Dermis blood vessel endothelial cell (primary cell): ENCODE data around the gene USP17L30. TPM values are rescaled to one million over a fixed set of nuclear protein-coding genes. Genes with fewer than 3 reads are reported as not detected.
"Not testable (repeated sequence)": the region's sequence is repeated elsewhere in the genome, so short reads cannot be mapped to it uniquely, and the experiment has no call there.

Experiments used
- DNase-seq: peaks from one replicate; pipeline ENCODE4 v3.0.0; 2010
- total RNA-seq: library from RNA; depleted of rRNA; stranded (reverse); fragments of >200 nt; gene quantifications from 2 replicates; pipeline ENCODE4 v1.2.3, GENCODE V29; 2014

The USP17L30 gene, protein sequence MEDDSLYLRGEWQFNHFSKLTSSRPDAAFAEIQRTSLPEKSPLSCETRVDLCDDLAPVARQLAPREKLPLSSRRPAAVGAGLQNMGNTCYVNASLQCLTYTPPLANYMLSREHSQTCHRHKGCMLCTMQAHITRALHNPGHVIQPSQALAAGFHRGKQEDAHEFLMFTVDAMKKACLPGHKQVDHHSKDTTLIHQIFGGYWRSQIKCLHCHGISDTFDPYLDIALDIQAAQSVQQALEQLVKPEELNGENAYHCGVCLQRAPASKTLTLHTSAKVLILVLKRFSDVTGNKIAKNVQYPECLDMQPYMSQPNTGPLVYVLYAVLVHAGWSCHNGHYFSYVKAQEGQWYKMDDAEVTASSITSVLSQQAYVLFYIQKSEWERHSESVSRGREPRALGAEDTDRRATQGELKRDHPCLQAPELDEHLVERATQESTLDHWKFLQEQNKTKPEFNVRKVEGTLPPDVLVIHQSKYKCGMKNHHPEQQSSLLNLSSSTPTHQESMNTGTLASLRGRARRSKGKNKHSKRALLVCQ
- not detected in 2 replicates for total RNA-seq

- not testable (repeated sequence) for DNase-seq
Measured at GRCh38 chr4:9362829-9363228, at the start of gene USP17L30. TSS of gene USP17L30 (plus strand) at chr4:9363129. CDS start at chr4:9363129, 0 bp downstream.

GRCh38 chr4:9324191-9324590 is 38.7 kb upstream of the USP17L30 start:
- DNase-seq, result not testable (repeated sequence)

GRCh38 chr4:9324865-9325264 is 38.1 kb upstream of the USP17L30 start, which contains the start of gene USP17L24:
TSS of gene USP17L24 (plus strand) at chr4:9325165. CDS start at chr4:9325165, 0 bp downstream.
- DNase-seq, result not testable (repeated sequence)

DNA sequence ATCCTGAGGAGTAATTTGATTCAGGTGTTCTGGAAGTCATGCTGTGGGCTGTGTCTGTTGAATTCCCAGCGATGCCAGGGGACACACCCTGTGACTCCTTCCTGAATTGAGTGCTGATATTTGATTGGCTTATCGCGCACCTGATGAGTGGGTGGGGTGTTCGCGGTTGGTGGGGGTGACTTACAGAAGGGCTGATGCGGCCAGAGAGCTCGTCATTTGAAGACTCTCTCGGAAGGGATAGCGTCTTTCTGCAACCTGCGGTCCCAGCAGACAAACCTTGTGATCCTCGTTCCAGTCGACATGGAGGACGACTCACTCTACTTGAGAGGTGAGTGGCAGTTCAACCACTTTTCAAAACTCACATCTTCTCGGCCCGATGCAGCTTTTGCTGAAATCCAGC is 33.3 kb upstream of the USP17L30 start, which contains the start of gene USP17L25:
TSS of gene USP17L25 (plus strand) at position 301 of the 400 bp plus-strand sequence. CDS start at position 301, 0 bp downstream.
- not testable (repeated sequence) for DNase-seq

DNA sequence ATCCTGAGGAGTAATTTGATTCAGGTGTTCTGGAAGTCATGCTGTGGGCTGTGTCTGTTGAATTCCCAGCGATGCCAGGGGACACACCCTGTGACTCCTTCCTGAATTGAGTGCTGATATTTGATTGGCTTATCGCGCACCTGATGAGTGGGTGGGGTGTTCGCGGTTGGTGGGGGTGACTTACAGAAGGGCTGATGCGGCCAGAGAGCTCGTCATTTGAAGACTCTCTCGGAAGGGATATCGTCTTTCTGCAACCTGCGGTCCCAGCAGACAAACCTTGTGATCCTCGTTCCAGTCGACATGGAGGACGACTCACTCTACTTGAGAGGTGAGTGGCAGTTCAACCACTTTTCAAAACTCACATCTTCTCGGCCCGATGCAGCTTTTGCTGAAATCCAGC is 28.6 kb upstream of the USP17L30 start, which contains the start of gene USP17L26:
TSS of gene USP17L26 (plus strand) at position 301 of the 400 bp plus-strand sequence. CDS start at position 301, 0 bp downstream.
- not testable (repeated sequence) for DNase-seq

GRCh38 chr4:9339103-9339502 is 23.8 kb upstream of the USP17L30 start, which contains the start of gene USP17L5:
TSS of gene USP17L5 (plus strand) at chr4:9339403. CDS start at chr4:9339403, 0 bp downstream.
- DNase-seq, result not testable (repeated sequence)

- not testable (repeated sequence) for DNase-seq
Measured at GRCh38 chr4:9343848-9344247, 19.1 kb upstream of the USP17L30 start, which contains the start of gene USP17L27. TSS of gene USP17L27 (plus strand) at chr4:9344148. CDS start at chr4:9344148, 0 bp downstream.

DNA sequence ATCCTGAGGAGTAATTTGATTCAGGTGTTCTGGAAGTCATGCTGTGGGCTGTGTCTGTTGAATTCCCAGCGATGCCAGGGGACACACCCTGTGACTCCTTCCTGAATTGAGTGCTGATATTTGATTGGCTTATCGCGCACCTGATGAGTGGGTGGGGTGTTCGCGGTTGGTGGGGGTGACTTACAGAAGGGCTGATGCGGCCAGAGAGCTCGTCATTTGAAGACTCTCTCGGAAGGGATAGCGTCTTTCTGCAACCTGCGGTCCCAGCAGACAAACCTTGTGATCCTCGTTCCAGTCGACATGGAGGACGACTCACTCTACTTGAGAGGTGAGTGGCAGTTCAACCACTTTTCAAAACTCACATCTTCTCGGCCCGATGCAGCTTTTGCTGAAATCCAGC is 14.3 kb upstream of the USP17L30 start, which contains the start of gene USP17L28:
TSS of gene USP17L28 (plus strand) at position 301 of the 400 bp plus-strand sequence. CDS start at position 301, 0 bp downstream.
- DNase-seq, result not testable (repeated sequence)

DNA sequence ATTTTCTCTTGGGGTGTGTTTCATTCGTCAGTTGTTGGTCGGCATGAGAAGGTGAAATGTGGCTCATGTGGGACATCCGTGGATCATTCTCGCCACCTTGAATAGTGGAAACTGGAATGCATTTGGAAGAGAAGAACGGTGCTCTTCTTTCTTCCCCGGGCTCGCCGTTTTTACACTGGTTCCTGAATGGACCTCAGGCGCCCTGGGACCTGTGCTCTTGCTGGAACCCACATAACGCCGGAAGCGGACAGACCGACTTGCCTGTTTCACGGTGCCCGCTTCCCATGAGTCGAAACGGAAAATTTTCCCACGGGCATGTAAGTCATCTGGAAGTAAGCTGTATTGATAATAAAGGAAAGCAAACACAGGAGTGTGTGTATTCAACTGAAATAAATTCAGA is 12.1 kb upstream of the USP17L30 start:
- not testable (repeated sequence) for DNase-seq

- not testable (repeated sequence) for DNase-seq
Measured at GRCh38 chr4:9353338-9353737, 9.6 kb upstream of the USP17L30 start, which contains the start of gene USP17L29. TSS of gene USP17L29 (plus strand) at chr4:9353638. CDS start at chr4:9353638, 0 bp downstream.

- DNase-seq, result not testable (repeated sequence)
Measured at GRCh38 chr4:9379881-9380280, 17.0 kb downstream of the USP17L30 start.

- peak; percentile 2 for DNase-seq
Measured at GRCh38 chr4:9381012-9381534, 18.1 kb downstream of the USP17L30 start.

DNA sequence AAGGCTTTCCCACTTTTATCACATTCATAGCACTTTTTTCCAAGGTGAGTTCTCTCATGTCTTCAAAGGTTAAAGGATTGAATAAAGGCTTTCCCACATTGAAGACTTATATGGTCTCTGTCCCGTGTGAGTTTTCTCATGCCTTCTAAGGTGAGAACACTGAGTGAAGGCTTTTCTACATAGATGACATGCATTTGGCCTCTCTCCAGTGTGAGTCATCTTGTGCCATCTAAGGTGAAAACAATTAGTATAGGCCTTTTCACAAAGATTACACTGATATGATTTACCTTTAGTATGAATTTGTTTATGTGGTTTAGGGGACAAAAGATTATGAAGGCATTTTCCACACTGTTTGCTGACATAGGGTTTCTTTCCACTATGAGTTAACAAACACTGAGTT is 21.2 kb downstream of the USP17L30 start:
- DNase-seq, result no peak

GRCh38 chr4:9389001-9389400 is 26.1 kb downstream of the USP17L30 start:
- DNase-seq, result not testable (repeated sequence)

- DNase-seq, result not testable (repeated sequence)
Measured at GRCh38 chr4:9405774-9406173, 42.8 kb downstream of the USP17L30 start.

GRCh38 chr4:9406491-9406890 is 43.6 kb downstream of the USP17L30 start:
- not testable (repeated sequence) for DNase-seq

DNA sequence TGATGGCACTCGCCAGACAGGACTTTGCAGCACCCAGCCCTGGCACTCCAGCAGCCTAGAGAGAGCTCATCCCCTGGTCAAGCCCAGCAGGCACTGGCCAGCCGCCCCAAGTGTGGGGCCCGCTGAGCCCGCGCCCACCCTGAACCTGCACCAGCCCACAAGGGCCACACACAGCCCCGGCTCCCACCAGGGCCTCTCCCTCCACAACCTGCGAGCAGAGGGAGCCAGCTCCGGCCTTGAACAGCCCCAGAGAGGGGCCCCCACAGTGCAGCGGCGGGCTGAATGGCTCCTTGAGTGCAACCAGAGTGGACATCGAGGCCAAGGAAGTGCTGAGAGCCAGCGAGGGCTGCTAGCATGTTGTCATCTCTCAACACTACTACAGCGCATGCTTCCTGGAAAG is 46.9 kb downstream of the USP17L30 start:
- no peak for DNase-seq

Other genes with a start within 250 kb of the USP17L30 start
- not detected in 2 replicates for gene FAM90A26, start 192.7 kb upstream of the USP17L30 start, total RNA-seq
- gene USP17L10, start 152.5 kb upstream of the USP17L30 start, total RNA-seq, result not detected in 2 replicates
- not detected in 2 replicates for gene USP17L11, start 147.7 kb upstream of the USP17L30 start, total RNA-seq
- gene USP17L12, start 143.0 kb upstream of the USP17L30 start, total RNA-seq, result not detected in 2 replicates
- not detected in 2 replicates for gene USP17L13, start 138.2 kb upstream of the USP17L30 start, total RNA-seq
- gene USP17L15, start 128.7 kb upstream of the USP17L30 start, total RNA-seq, result not detected in 2 replicates
- not detected in 2 replicates for gene USP17L17, start 119.2 kb upstream of the USP17L30 start, total RNA-seq
- not detected in 2 replicates for gene USP17L18, start 114.5 kb upstream of the USP17L30 start, total RNA-seq
- gene USP17L19, start 109.8 kb upstream of the USP17L30 start, total RNA-seq, result not detected in 2 replicates
- not detected in 2 replicates for gene USP17L20, start 105.0 kb upstream of the USP17L30 start, total RNA-seq
- not detected in 2 replicates for gene USP17L21, start 100.3 kb upstream of the USP17L30 start, total RNA-seq
- not detected in 2 replicates for gene USP17L22, start 95.5 kb upstream of the USP17L30 start, total RNA-seq
- not detected in 2 replicates for gene USP17L24, start 38.0 kb upstream of the USP17L30 start, total RNA-seq
- not detected in 2 replicates for gene USP17L25, start 33.2 kb upstream of the USP17L30 start, total RNA-seq
- gene USP17L26, start 28.5 kb upstream of the USP17L30 start, total RNA-seq, result not detected in 2 replicates
- gene USP17L5, start 23.7 kb upstream of the USP17L30 start, total RNA-seq, result not detected in 2 replicates
- not detected in 2 replicates for gene USP17L27, start 19.0 kb upstream of the USP17L30 start, total RNA-seq
- not detected in 2 replicates for gene USP17L28, start 14.2 kb upstream of the USP17L30 start, total RNA-seq
- gene USP17L29, start 9.5 kb upstream of the USP17L30 start, total RNA-seq, result not detected in 2 replicates
- gene DEFB131A, start 81.3 kb downstream of the USP17L30 start, total RNA-seq, result not detected in 2 replicates